ENCODE measurements around the gene CAST.

The CAST gene

DNA sequence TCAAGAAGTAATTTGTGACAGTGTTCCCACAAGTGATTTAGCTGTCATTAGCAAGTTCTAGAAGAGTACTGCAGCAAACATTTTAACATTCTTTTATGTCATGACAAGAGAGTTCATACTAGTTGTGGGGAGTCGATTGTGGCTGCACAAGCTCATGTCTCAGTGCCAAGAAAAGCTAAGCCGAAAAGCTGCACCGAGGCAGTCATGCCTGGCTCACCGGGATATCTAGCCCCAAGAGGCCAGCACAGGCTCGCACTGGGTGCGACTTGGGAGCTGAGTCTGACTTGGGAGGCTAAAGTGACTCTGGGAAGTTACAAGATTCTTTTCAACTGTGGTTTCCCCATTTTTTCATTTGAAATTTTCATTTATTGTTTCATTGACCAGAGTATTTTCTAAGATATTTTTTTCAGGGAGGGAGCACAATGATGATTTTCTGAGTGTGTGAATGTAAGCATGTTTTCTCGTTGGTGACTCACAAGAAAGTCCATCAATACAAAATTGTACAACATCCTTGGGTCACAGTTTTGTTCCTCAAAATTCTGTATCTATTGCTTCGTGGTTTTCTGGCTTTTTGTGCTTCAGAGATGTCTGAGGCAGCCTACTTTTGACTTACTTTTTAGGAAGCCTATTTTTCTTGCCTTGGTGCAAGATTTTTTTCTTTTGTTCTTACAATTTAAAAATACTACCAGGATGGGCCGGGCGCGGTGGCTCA lies 18.7 kb downstream of the CAST start:
- TF ChIP-seq, protein P1, sequence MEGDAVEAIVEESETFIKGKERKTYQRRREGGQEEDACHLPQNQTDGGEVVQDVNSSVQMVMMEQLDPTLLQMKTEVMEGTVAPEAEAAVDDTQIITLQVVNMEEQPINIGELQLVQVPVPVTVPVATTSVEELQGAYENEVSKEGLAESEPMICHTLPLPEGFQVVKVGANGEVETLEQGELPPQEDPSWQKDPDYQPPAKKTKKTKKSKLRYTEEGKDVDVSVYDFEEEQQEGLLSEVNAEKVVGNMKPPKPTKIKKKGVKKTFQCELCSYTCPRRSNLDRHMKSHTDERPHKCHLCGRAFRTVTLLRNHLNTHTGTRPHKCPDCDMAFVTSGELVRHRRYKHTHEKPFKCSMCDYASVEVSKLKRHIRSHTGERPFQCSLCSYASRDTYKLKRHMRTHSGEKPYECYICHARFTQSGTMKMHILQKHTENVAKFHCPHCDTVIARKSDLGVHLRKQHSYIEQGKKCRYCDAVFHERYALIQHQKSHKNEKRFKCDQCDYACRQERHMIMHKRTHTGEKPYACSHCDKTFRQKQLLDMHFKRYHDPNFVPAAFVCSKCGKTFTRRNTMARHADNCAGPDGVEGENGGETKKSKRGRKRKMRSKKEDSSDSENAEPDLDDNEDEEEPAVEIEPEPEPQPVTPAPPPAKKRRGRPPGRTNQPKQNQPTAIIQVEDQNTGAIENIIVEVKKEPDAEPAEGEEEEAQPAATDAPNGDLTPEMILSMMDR (IDR thresholded peaks at IDR 0.05; ENCODE audit: low read length): no peak
- no peak for TF ChIP-seq EZH2 (IDR thresholded peaks at IDR 0.05; ENCODE audit: borderline replicate concordance, low read length)
- Histone ChIP-seq H3K4me1 (ENCODE audit: insufficient read depth, low read length, severe bottlenecking) (no peaks in the 10 kb centered on the region), H3K4me3 (ENCODE audit: low read depth, low read length, poor library complexity, severe bottlenecking) (no peak overlapping the region), H3K36me3 (ENCODE audit: insufficient read depth, low read length) (peaks cover 5% of the 10 kb centered on the region; the same call in 1 of the 2 replicates), H3K27me3 (ENCODE audit: insufficient read depth, low read length) (no peaks in the 10 kb centered on the region), H3K27ac (ENCODE audit: low read depth, low read length, poor library complexity, severe bottlenecking) (no peak overlapping the region), H3K9me2 (ENCODE audit: low read depth, low read length) (no peaks in the 10 kb centered on the region), H3K79me2 (ENCODE audit: insufficient read depth, low read length) (no peaks in the 10 kb centered on the region), H3K9ac (ENCODE audit: low read length) (no peak overlapping the region), H3K4me2 (ENCODE audit: low read length) (no peak overlapping the region), H3K9me3 (ENCODE audit: low read length) (no peaks in the 10 kb centered on the region), H4K20me1 (ENCODE audit: insufficient read depth, low read length) (no peaks in the 10 kb centered on the region), H2AFZ (ENCODE audit: low read length) (no peak overlapping the region), H3F3A (ENCODE audit: insufficient read depth, low read length) (no peaks in the 10 kb centered on the region)

DNA sequence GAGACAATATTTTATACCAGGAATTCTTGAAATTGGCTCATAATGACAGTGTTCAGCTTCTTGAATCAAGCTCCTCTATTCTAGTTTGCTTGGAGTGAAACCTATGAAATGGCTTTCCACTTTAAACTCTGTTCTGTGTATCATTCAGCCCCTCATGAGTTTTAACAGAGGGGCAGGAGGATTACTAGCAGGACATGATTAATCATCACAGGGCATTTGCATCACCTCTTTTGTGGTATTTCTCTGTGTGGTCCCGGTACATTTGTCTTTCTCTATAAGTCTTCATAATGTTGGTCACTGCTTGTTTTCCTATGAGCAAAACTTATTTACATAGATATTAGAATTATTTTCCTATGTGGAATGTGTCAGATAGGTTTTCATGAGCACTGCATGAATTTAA lies 21.2 kb downstream of the CAST start:
- Histone ChIP-seq H2AFZ (ENCODE audit: low read length) (no peak overlapping the region), H3K36me3 (ENCODE audit: insufficient read depth, low read length) (no peaks in the 10 kb centered on the region; the same call in 1 of the 2 replicates), H3K27ac (ENCODE audit: low read depth, low read length, poor library complexity, severe bottlenecking) (no peak overlapping the region), H3K9me2 (ENCODE audit: low read depth, low read length) (no peaks in the 10 kb centered on the region), H3K4me2 (ENCODE audit: low read length) (no peak overlapping the region), H3K27me3 (ENCODE audit: insufficient read depth, low read length) (no peaks in the 10 kb centered on the region), H3F3A (ENCODE audit: insufficient read depth, low read length) (no peaks in the 10 kb centered on the region), H4K20me1 (ENCODE audit: insufficient read depth, low read length) (no peaks in the 10 kb centered on the region), H3K4me1 (ENCODE audit: insufficient read depth, low read length, severe bottlenecking) (peaks cover 6% of the 10 kb centered on the region), H3K9ac (ENCODE audit: low read length) (no peak overlapping the region), H3K79me2 (ENCODE audit: insufficient read depth, low read length) (no peaks in the 10 kb centered on the region), H3K9me3 (ENCODE audit: low read length) (no peaks in the 10 kb centered on the region), H3K4me3 (ENCODE audit: low read depth, low read length, poor library complexity, severe bottlenecking) (no peak overlapping the region)
- no peak for TF ChIP-seq EZH2 (IDR thresholded peaks at IDR 0.05; ENCODE audit: borderline replicate concordance, low read length)
- TF ChIP-seq, protein P1 (IDR thresholded peaks at IDR 0.05; ENCODE audit: low read length): no peak

DNA sequence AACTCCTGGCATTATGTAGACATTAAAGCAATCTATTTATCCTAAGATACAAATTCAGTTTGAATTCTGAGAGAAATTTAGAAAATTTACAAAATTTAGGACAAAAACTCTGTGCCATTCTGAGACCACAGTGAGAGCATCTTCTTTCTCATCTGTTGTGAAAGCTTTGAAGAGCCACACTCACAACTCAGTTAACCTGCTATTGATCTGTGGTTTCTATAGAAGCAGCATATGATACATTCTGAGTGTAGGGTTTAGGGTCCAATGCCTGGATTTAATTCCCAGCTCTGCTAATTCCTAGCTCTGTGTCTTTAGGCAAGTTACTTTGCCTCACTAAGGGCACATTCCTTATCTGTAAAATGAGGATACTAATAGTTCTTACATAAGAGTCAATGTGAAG lies 21.6 kb downstream of the CAST start:
- H4K20me1 ChIP-seq (ENCODE audit: insufficient read depth, low read length): no peaks in the 10 kb centered on the region

More for the DNA sequence above, 21.6 kb downstream of the CAST start:
- H3K9me3 ChIP-seq (ENCODE audit: low read length): no peaks in the 10 kb centered on the region
- no peaks in the 10 kb centered on the region; the same call in 1 of the 2 replicates for H3K36me3 ChIP-seq (ENCODE audit: insufficient read depth, low read length)
- H3F3A ChIP-seq (ENCODE audit: insufficient read depth, low read length): no peaks in the 10 kb centered on the region
- H3K79me2 ChIP-seq (ENCODE audit: insufficient read depth, low read length): no peaks in the 10 kb centered on the region
- H2AFZ ChIP-seq (ENCODE audit: low read length): no peak overlapping the region
- H3K9me2 ChIP-seq (ENCODE audit: low read depth, low read length): no peaks in the 10 kb centered on the region
- TF ChIP-seq EZH2 (IDR thresholded peaks at IDR 0.05; ENCODE audit: borderline replicate concordance, low read length): no peak
- TF ChIP-seq, protein P1 (IDR thresholded peaks at IDR 0.05; ENCODE audit: low read length): no peak
- H3K4me1 ChIP-seq (ENCODE audit: insufficient read depth, low read length, severe bottlenecking): peaks cover 6% of the 10 kb centered on the region
- H3K27me3 ChIP-seq (ENCODE audit: insufficient read depth, low read length): no peaks in the 10 kb centered on the region
- no peak overlapping the region for H3K4me3 ChIP-seq (ENCODE audit: low read depth, low read length, poor library complexity, severe bottlenecking)
- H3K4me2 ChIP-seq (ENCODE audit: low read length): no peak overlapping the region
- no peak overlapping the region for H3K9ac ChIP-seq (ENCODE audit: low read length)
- H3K27ac ChIP-seq (ENCODE audit: low read depth, low read length, poor library complexity, severe bottlenecking): no peak overlapping the region

All from OCI-LY1 (cell line).